HG03280 (cell line): Measurements from ENCODE around the gene C10orf53.

ENCODE experiments used
- ATAC-seq: cut with Tn5 transposase; IDR thresholded peaks from one replicate; pipeline ENCODE4 v1.9.1; 2021; ENCODE audit warnings: mild to moderate bottlenecking, moderate library complexity; ENCODE audit not compliant: unreplicated experiment

The C10orf53 gene

GRCh38 chr10:49679480-49679893 is at the start of gene C10orf53:
C10orf53 (plus strand) TSS chr10:49679651; CDS start chr10:49679698, 47 bp downstream.
- ATAC-seq = no peak

- no peak for ATAC-seq
Observed at GRCh38 chr10:49631975-49632374, 47.5 kb upstream of the C10orf53 start.

GRCh38 chr10:49632406-49633317 is 46.8 kb upstream of the C10orf53 start:
- no peak for ATAC-seq

- no peak for ATAC-seq
Observed at GRCh38 chr10:49633327-49634068, 46.0 kb upstream of the C10orf53 start.

GRCh38 chr10:49634069-49634660 is 45.3 kb upstream of the C10orf53 start:
- no peak for ATAC-seq

- ATAC-seq = no peak
Observed at GRCh38 chr10:49642311-49642710, 37.1 kb upstream of the C10orf53 start.

- ATAC-seq = no peak
Observed at GRCh38 chr10:49643241-49644034, 36.0 kb upstream of the C10orf53 start.

GRCh38 chr10:49644035-49644646 is 35.3 kb upstream of the C10orf53 start:
- no peak for ATAC-seq

- ATAC-seq = no peak
Observed at GRCh38 chr10:49645417-49645816, 34.0 kb upstream of the C10orf53 start.

- ATAC-seq = no peak
Observed at GRCh38 chr10:49645871-49646870, 33.3 kb upstream of the C10orf53 start.

- ATAC-seq = no peak
Observed at GRCh38 chr10:49647554-49647953, 31.9 kb upstream of the C10orf53 start.

GRCh38 chr10:49647985-49648795 is 31.3 kb upstream of the C10orf53 start:
- ATAC-seq = no peak

- ATAC-seq = no peak
Observed at GRCh38 chr10:49649294-49649693, 30.2 kb upstream of the C10orf53 start.

- no peak for ATAC-seq
Observed at GRCh38 chr10:49649936-49650723, 29.3 kb upstream of the C10orf53 start.

- no peak for ATAC-seq
Observed at GRCh38 chr10:49650724-49651034, 28.8 kb upstream of the C10orf53 start.

- no peak for ATAC-seq
Observed at GRCh38 chr10:49651039-49651835, 28.2 kb upstream of the C10orf53 start.

- no peak for ATAC-seq
Observed at GRCh38 chr10:49651917-49652316, 27.5 kb upstream of the C10orf53 start.
